Measurements from ENCODE around the gene WNK1. TPM values are rescaled to one million over a fixed set of nuclear protein-coding genes. Genes with fewer than 3 reads are reported as not detected.

The WNK1 gene
- total and polyA plus RNA-seq, 2 donors (not counting 3 experiments of a cell fraction or from before 2014, with no cell fraction given), result 46.3 to 108 TPM

DNA sequence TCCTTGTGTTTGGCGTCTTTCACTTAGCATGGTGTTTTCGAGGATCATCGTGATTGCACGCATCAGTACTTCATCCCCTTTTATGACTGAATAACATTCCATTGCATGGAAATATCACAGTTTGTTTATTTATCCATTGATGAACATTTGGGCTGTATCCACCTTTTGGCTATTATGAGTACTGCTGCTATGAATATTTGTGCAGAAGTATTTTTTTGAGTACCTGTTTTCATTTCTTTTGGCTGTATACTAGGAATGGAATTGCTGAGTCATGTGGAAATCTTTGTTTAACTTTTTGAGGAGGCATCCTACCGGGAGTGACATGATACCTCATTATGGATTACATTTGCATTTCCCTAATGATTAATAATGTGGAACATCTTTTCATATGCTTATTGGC is 66.4 kb downstream of the WNK1 start:
- H3K27me3 ChIP-seq (ENCODE audit: control insufficient read depth in 2 of 2, insufficient read depth in 2 of 2, low read length in 2 of 2), result no peaks in the 10 kb centered on the region
- intact Hi-C loops (cut with micrococcal nuclease), result loop anchor here (5.0 kb wide), 1 partner anchor 274 kb away; no protein-coding TSS in a partner anchor

More for the DNA sequence above, 66.4 kb downstream of the WNK1 start:
- Histone ChIP-seq H3K9ac (replicated peaks; ENCODE audit: extremely low read depth, insufficient read depth, low read length) (no peak overlapping the region), H3K27ac (ENCODE audit: insufficient read depth, low read depth, low read length) (no peak overlapping the region), H3K4me2 (ENCODE audit: insufficient read depth, low read length) (no peak overlapping the region), H3K9me3 (replicated peaks; ENCODE audit: control insufficient read depth, insufficient read depth, low read length) (no peaks in the 10 kb centered on the region), H3K4me1 (ENCODE audit: control insufficient read depth, extremely low read depth, insufficient read depth, low read length) (no peaks in the 10 kb centered on the region), H3K79me2 (ENCODE audit: control insufficient read depth, insufficient read depth, low read length) (peaks cover 60% of the 10 kb centered on the region), H3K36me3 (ENCODE audit: control insufficient read depth in 2 of 2, extremely low read depth in 1 of 2, insufficient read depth in 2 of 2, low read length in 2 of 2) (no peaks in the 10 kb centered on the region), H3K4me3 (replicated peaks in 1 of 3; ENCODE audit: insufficient read depth in 1 of 3, low read depth in 1 of 3, low read length in 3 of 3) (no peak overlapping the region), H4K20me1 (replicated peaks; ENCODE audit: control insufficient read depth, extremely low read depth, insufficient read depth, low read length) (peaks cover 5% of the 10 kb centered on the region), H3K9me1 (replicated peaks; ENCODE audit: control insufficient read depth, extremely low read depth, insufficient read depth, low read length) (no peaks in the 10 kb centered on the region), H2AFZ (ENCODE audit: low read depth, low read length) (no peak overlapping the region)
- dilution Hi-C loops (cut with MboI; ENCODE audit: extremely low pct_ligation_motif_present, low sequenced_read_pairs), result no loop called here
- no TSS peak for BruUV-seq (replicated peaks)
- TF ChIP-seq GATA2 (IDR thresholded peaks at IDR 0.05; ENCODE audit: insufficient read depth, insufficient read length, low read depth, low read length), result no peak
- TF ChIP-seq EZH2 (IDR thresholded peaks at IDR 0.05; ENCODE audit: borderline replicate concordance, low read depth, low read length, severe bottlenecking), result no peak
- TF ChIP-seq FOS (IDR thresholded peaks at IDR 0.05; ENCODE audit: borderline replicate concordance, insufficient read depth, low read length), result no peak
- no peak for TF ChIP-seq CTCF (IDR thresholded peaks at IDR 0.05; ENCODE audit: extremely low read depth in 1 of 2, insufficient read depth in 1 of 2, low read depth in 1 of 2, low read length in 2 of 2)
- no peak for TF ChIP-seq POLR2A (IDR thresholded peaks at IDR 0.05; ENCODE audit: low read depth, low read length)
- TF ChIP-seq, protein P1, sequence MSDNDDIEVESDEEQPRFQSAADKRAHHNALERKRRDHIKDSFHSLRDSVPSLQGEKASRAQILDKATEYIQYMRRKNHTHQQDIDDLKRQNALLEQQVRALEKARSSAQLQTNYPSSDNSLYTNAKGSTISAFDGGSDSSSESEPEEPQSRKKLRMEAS (IDR thresholded peaks at IDR 0.05; ENCODE audit: insufficient read depth, insufficient read length), result no peak
- TF ChIP-seq JUN (IDR thresholded peaks at IDR 0.05; ENCODE audit: borderline replicate concordance, insufficient read depth, insufficient read length, low read depth), result no peak
- TF ChIP-seq POLR2AphosphoS5 (IDR thresholded peaks at IDR 0.05; ENCODE audit: insufficient read depth, low read depth, low read length), result no peak
- no peak for TF ChIP-seq MYC (IDR thresholded peaks at IDR 0.05; ENCODE audit: low read depth, low read length)
- ChIA-PET CTCF (interaction anchor here (1.1 to 1.4 kb wide), 2 partner anchors 204 to 243 kb away, joined by 4 to 5 read pairs; no protein-coding TSS in a partner anchor), POLR2A (no interaction called here)
- no peak for DNase-seq (ENCODE audit: low read depth, low spot score)
- FAIRE-seq, result no peak

Measured in endothelial cell of umbilical vein (primary cell).